Thyroid gland (tissue), 4 donors: ENCODE measurements around the gene CHN2.

Experiments
- POLR2A ChIP-seq, 2 donors: fragments of 450-650 bp; IDR thresholded peaks; one replicate each; pipeline ENCODE4 v1.6.1; 2017; ENCODE audit warnings: antibody characterized with exemption in 2 of 2, mild to moderate bottlenecking in 2 of 2, moderate library complexity in 1 of 2
- TF ChIP-seq, protein P1 (sequence below), 6 experiments: fragments of 200-600 bp in 3 of 6; fragments of 450-650 bp in 3 of 6; sonication (generic) in 3 of 6; IDR thresholded peaks; one replicate each; pipeline ENCODE4 v1.5.1; 2016 to 2019; ENCODE audit warnings: antibody characterized with exemption in 6 of 6, mild to moderate bottlenecking in 2 of 6, inconsistent platforms in 1 of 6, moderate library complexity in 1 of 6

DNA sequence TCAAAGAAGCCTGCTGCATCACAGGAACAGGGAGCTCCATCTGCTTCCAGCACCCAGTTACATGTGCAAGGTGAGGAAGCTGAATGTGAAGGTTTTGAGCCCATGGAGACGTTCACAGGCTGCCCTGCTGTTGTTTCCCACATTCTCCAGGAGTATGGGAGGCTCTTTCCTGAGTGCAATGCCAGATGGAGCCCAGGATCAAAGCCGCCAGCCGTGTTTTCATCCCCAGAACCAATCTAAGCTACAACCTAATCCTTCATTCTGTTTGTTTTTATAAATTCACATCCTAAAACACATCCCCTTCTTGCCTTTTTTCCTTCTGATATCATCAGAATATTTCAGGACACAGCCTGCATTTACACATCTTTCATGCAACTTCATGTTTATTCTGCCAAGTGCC is 270.2 kb downstream of the CHN2 start:
- TF ChIP-seq, protein P1, sequence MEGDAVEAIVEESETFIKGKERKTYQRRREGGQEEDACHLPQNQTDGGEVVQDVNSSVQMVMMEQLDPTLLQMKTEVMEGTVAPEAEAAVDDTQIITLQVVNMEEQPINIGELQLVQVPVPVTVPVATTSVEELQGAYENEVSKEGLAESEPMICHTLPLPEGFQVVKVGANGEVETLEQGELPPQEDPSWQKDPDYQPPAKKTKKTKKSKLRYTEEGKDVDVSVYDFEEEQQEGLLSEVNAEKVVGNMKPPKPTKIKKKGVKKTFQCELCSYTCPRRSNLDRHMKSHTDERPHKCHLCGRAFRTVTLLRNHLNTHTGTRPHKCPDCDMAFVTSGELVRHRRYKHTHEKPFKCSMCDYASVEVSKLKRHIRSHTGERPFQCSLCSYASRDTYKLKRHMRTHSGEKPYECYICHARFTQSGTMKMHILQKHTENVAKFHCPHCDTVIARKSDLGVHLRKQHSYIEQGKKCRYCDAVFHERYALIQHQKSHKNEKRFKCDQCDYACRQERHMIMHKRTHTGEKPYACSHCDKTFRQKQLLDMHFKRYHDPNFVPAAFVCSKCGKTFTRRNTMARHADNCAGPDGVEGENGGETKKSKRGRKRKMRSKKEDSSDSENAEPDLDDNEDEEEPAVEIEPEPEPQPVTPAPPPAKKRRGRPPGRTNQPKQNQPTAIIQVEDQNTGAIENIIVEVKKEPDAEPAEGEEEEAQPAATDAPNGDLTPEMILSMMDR (IDR thresholded peaks at IDR 0.05): no peak
- TF ChIP-seq POLR2A (IDR thresholded peaks at IDR 0.05): no peak
